GM21576 (cell line): ENCODE measurements around the gene CLASP1.

Experiments
- ATAC-seq: cut with Tn5 transposase; IDR thresholded peaks from one replicate; pipeline ENCODE4 v1.9.1; 2021; ENCODE audit warnings: mild to moderate bottlenecking, moderate library complexity; ENCODE audit not compliant: unreplicated experiment

Gene CLASP1

GRCh38 chr2:121435790-121436189 is 213.5 kb downstream of the CLASP1 start:
- ATAC-seq, result no peak

- no peak for ATAC-seq
These were observed 218.0 kb downstream of the CLASP1 start for GRCh38 chr2:121431214-121431613.

- ATAC-seq, result no peak
These were observed 219.2 kb downstream of the CLASP1 start for GRCh38 chr2:121429927-121430520.

- no peak for ATAC-seq
These were observed 220.0 kb downstream of the CLASP1 start for GRCh38 chr2:121429119-121429903.

- ATAC-seq, result no peak
These were observed 222.0 kb downstream of the CLASP1 start for GRCh38 chr2:121427187-121427689.

GRCh38 chr2:121420486-121420885 is 228.8 kb downstream of the CLASP1 start:
- ATAC-seq, result no peak

- no peak for ATAC-seq
These were observed 230.1 kb downstream of the CLASP1 start for GRCh38 chr2:121419081-121419699.

GRCh38 chr2:121418494-121419058 is 230.7 kb downstream of the CLASP1 start:
- ATAC-seq, result no peak

- ATAC-seq, result no peak
These were observed 231.4 kb downstream of the CLASP1 start for GRCh38 chr2:121417826-121418225.

- no peak for ATAC-seq
These were observed 233.5 kb downstream of the CLASP1 start for GRCh38 chr2:121415727-121416126.

- ATAC-seq, result no peak
These were observed 236.9 kb downstream of the CLASP1 start for GRCh38 chr2:121412349-121412748.

GRCh38 chr2:121409966-121410365 is 239.3 kb downstream of the CLASP1 start:
- no peak for ATAC-seq

GRCh38 chr2:121409388-121409787 is 239.9 kb downstream of the CLASP1 start:
- ATAC-seq, result no peak

GRCh38 chr2:121408641-121409040 is 240.6 kb downstream of the CLASP1 start:
- no peak for ATAC-seq

GRCh38 chr2:121405233-121405632 is 244.0 kb downstream of the CLASP1 start:
- ATAC-seq, result no peak

GRCh38 chr2:121400201-121400600 is 249.1 kb downstream of the CLASP1 start:
- ATAC-seq, result no peak

- no peak for ATAC-seq
These were observed 250.4 kb downstream of the CLASP1 start for GRCh38 chr2:121398853-121399252.

- ATAC-seq, result no peak
These were observed 259.1 kb downstream of the CLASP1 start for GRCh38 chr2:121390082-121390692.

- no peak for ATAC-seq
These were observed 260.9 kb downstream of the CLASP1 start for GRCh38 chr2:121388371-121388770.

GRCh38 chr2:121387591-121388325 is 261.5 kb downstream of the CLASP1 start:
- no peak for ATAC-seq
